ENCODE data around the gene TUT7.

GRCh38 chr9:86252870-86253269 lies 101.3 kb downstream of the TUT7 start:
- no peak for TF ChIP-seq EZH2 (IDR thresholded peaks at IDR 0.05; ENCODE audit: insufficient read depth, poor library complexity, severe bottlenecking)
- no peak for TF ChIP-seq EZH2phosphoT487 (IDR thresholded peaks at IDR 0.05; ENCODE audit: insufficient read depth, low read depth)
